Hematopoietic multipotent progenitor cell treated with erythropoietin and hydrocortisone succinate and interleukin-3 and kit ligand, for 17 days (in vitro differentiated cells): ENCODE results near the gene APBB2.

Experiments
- DNase-seq: peaks from one replicate; pipeline ENCODE4 v3.0.0-alpha.2; 2015; ENCODE audit warnings: low spot score

APBB2 gene

GRCh38 chr4:40971338-40971737, 243.0 kb downstream of the APBB2 start:
- DNase-seq = no peak

- DNase-seq = no peak
Observed at GRCh38 chr4:40969501-40969900, 244.8 kb downstream of the APBB2 start.

DNA sequence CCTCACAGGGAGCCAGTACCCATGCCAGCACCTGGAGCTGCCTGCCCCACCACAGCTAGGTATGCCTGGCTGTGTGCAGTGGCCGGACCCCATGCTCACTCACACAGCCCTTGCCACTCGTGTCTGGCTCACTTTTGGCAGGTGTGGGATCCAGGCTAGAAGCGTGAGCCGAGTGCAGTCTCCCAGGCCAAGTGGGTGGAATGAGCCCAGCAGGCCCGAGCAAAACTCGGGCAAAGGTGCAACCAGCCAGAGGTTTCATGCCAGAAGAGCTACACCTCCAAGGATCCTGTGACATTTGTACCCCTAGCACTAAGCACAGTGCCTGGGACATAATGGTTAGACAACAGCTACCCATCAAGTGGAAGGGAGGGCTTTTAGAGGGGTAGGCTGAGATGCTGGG, 246.8 kb downstream of the APBB2 start:
- no peak for DNase-seq

GRCh38 chr4:40966091-40966490, 248.3 kb downstream of the APBB2 start:
- no peak for DNase-seq

DNA sequence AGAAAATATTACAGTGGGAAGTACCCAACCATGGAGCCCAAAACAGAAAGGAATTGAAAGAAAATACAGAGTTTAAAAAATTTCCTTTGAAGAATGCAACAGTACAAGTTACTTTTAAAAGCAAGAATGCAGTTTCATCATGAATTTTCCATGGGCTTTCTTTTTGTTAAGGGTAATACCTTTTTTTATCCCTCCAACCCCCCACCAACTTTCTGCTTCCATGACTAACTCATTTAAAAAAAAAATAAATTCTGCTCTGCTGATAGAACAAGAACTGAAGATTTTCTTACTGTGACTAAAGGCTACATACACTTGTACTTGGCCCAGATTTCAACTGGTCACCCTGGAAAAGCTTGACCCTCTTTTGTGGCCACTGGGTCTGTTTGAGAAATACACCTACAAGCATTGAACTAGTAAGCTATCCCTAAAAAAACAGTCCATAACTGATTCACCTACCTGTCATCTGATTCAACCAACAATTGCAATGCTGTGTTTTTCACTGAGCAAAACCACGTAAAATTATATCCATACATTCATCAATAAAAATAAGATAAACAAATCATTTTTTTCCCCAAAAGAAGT, 250.4 kb downstream of the APBB2 start:
- no peak for DNase-seq

GRCh38 chr4:40962551-40963180, 251.7 kb downstream of the APBB2 start:
- no peak for DNase-seq

DNA sequence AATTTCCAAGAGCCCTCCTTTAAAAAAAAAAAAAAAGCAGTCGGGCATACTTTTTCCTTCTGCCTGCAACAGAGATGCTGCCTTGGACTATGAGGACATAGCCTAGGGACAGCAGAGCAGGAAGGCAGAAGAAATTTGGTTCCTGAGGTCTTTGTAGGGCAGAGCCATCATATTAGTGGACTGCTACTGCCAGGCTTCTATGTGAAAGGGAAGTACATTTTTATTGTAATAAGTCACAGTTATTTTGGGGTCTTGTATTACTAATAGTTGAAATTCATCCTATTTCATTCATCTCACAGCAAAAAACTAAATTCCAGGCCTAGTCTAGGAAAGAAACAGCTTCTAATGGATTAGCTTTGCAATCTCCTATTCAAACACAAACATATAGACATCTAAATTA, 253.4 kb downstream of the APBB2 start:
- DNase-seq = no peak

DNA sequence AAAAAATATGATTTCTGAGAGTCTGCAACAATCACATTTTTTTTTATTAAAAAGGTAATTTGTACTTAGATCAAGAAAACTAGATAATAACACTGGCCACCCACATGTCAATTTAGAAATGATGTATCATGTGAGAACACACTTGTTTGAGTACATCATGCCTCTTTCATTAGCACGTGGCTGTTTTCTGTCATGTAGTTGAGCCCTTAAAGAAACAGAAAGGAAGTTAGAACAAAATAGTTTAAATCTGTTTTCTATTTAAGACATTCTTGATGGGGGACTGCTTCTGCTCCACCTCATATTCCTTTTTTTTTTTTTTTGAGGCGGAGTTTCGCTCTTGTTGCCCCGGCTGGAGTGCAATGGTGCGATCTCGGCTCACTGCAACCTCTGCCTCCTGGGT, 257.1 kb downstream of the APBB2 start:
- DNase-seq = no peak

GRCh38 chr4:40956721-40957255, 257.6 kb downstream of the APBB2 start:
- DNase-seq = no peak

DNA sequence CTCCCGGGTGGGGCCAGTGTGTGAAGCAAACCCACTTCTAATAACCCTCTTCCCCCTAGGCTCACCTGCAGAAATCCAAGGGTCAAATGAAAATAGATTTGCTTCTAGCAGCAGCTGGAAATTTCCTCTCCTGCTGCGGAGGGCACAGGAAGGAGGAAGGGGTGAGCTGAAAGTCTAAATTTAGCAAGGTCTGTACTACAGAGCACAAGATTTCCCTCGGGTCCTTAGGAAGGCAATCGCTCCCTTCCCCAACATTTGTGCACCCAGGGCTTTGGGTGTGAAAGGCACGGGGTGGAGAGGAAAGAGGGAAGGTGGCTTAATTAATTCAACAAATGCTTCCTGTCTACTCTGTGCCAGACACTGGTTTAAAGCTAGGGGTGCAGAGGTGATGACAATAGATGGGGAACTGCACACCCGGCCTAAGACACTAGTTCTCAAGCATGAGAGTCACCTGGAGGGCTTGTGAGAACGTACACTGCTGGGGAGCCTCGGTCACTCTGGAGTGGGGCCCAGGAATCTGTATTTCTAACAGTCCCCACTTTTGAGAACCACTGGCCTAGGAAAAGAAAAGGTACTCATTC, 260.2 kb downstream of the APBB2 start:
- no peak for DNase-seq

GRCh38 chr4:40953283-40954087, 260.9 kb downstream of the APBB2 start:
- DNase-seq = no peak

GRCh38 chr4:40952672-40953071, 261.7 kb downstream of the APBB2 start:
- DNase-seq = no peak

- no peak for DNase-seq
Observed at GRCh38 chr4:40952217-40952616, 262.1 kb downstream of the APBB2 start.

DNA sequence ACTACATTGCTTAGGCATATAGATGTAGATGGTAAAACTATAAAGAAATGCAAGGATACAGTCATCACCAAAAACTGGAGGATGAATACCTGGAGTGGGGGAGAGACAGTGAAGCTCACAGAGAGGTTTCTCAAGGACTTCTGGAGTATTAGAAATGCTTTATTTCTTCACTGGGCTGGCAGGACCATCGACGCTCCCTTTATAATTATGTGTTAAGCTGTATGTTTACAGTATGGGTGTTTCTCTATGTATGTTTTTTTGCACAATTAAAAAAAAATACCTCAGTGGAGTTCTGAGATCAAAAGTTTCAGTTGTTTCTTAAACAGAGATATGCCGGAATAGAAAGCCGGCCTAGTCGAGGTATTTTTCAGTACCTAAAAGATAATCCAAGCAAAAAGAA, 263.3 kb downstream of the APBB2 start:
- DNase-seq = no peak

GRCh38 chr4:40949358-40950100, 264.8 kb downstream of the APBB2 start:
- DNase-seq = no peak

DNA sequence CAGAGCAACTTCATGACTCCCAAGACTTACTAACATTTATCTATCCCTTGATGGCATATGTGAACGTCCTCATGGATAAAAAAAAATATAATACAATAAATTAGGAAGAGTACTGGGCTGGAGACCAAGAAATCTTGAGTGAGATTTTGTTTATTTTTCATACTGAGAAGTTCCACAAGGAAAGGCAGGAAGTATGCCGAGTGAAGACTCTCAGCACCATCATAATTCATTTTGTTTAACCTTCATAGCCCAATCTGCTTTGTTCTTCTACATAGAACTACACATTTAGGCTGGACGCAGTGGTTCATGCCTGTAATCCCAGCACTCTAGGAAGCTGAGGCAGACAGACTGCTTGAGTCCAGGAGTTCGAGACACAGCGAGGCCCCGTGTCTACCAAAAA, 266.3 kb downstream of the APBB2 start:
- DNase-seq = no peak

GRCh38 chr4:40946652-40947051, 267.7 kb downstream of the APBB2 start:
- DNase-seq = no peak

DNA sequence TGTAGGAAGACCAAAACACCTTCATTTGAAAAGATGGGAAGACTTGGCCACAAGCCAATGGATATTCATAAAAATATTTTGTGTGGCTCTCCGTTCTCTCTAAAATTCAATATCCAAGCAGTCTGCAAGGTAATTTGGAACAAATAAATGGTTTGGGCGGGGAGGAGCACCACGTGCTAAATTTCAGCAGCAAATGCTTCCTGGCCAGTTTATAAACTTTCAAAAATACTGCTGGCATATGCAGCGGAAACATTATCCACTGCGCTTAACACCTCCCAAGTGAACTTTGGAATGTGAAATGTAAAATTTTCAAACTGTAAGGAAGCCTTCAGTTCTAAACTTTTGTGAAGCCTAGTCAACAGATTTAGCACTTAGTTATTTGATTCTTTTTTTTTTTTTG, 273.6 kb downstream of the APBB2 start:
- DNase-seq = no peak

DNA sequence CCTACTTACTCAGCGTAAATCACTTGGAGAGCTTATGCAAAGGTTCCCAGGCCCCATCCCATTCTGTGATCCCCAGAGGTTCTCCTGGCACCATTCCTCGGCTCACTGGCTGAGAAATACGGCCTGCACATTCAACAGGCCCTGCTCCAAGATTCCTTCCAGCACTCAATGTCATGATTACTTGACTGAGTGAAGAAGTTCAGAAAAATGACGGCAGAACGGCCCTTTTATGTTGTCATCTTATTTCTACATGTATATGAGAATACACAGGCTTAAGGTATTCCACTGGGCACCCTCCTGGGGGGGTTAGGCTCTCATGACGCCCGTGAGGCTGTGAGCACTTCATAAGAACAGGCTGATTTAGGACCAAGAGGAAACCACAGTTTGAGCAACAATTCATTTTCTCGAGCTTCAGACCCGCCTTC, 274.0 kb downstream of the APBB2 start:
- DNase-seq = no peak

GRCh38 chr4:40939856-40940255, 274.5 kb downstream of the APBB2 start:
- DNase-seq = no peak

GRCh38 chr4:40938337-40938736, 276.0 kb downstream of the APBB2 start:
- no peak for DNase-seq

- no peak for DNase-seq
Observed at GRCh38 chr4:40937140-40937725, 277.1 kb downstream of the APBB2 start.
